SU-DHL-6 (cell line): ENCODE data around the gene OLFML2B.

Experiments
- CTCF ChIP-seq: fragments of 200-600 bp; sonication (generic); IDR thresholded peaks from one replicate; pipeline ENCODE4 v1.5.1; 2017; ENCODE audit warnings: antibody characterized with exemption, mild to moderate bottlenecking, low read length, moderate library complexity; ENCODE audit not compliant: insufficient read depth, poor library complexity, severe bottlenecking
- EZH2phosphoT487 ChIP-seq: fragments of 200-600 bp; sonication (generic), shearing (Covaris generic); conservative IDR thresholded peaks from 2 replicates; pipeline ENCODE4 v1.6.1; 2018; ENCODE audit warnings: mild to moderate bottlenecking, antibody characterized with exemption, low read length, moderate library complexity, mixed read lengths

- no peak for TF ChIP-seq CTCF
- no peak for TF ChIP-seq EZH2phosphoT487
These were observed 37.3 kb downstream of the OLFML2B start for GRCh38 chr1:161986328-161986727.
